ENCODE results near the gene NQO1. TPM values are rescaled to one million over a fixed set of nuclear protein-coding genes. Genes with fewer than 3 reads are reported as not detected.

NQO1 gene
- total RNA-seq, 2 donors from 2014 or later, result 26.5 to 36.6 TPM

DNA sequence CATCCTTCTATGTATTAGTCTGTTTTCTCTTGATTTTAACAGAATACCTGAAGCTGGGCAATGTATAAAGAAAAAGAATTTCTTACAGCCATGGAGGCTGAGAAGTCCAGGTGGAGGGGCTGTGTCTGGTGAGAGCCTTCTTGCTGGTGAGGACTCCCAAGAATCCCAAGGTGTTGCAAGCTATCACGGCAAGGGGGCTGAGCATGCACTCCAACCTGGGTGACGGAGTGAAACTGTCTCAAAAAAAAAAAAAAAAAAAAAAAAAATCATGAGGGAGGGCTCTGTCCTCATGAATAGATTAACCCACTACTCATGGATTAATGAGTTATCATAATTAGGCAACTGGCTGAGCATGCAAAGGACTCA lies 19.4 kb downstream of the NQO1 start:
- ATAC-seq, result no peak
- WGBS, 2 donors, result 81 to 86% methylated on average over 2 of the region's 2 CpGs
- Histone ChIP-seq H3K27me3 (no peaks in the 10 kb centered on the region), H3K4me1 (peaks cover 41% of the 10 kb centered on the region), H3K27ac (no peak overlapping the region), H3K9me3 (no peaks in the 10 kb centered on the region), H3K4me3 (no peak overlapping the region), H3K36me3 (replicated peaks in 1 of 2; ENCODE audit: insufficient read depth in 1 of 2, low read depth in 2 of 2) (no peaks in the 10 kb centered on the region)
- TF ChIP-seq, protein P1, sequence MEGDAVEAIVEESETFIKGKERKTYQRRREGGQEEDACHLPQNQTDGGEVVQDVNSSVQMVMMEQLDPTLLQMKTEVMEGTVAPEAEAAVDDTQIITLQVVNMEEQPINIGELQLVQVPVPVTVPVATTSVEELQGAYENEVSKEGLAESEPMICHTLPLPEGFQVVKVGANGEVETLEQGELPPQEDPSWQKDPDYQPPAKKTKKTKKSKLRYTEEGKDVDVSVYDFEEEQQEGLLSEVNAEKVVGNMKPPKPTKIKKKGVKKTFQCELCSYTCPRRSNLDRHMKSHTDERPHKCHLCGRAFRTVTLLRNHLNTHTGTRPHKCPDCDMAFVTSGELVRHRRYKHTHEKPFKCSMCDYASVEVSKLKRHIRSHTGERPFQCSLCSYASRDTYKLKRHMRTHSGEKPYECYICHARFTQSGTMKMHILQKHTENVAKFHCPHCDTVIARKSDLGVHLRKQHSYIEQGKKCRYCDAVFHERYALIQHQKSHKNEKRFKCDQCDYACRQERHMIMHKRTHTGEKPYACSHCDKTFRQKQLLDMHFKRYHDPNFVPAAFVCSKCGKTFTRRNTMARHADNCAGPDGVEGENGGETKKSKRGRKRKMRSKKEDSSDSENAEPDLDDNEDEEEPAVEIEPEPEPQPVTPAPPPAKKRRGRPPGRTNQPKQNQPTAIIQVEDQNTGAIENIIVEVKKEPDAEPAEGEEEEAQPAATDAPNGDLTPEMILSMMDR (IDR thresholded peaks at IDR 0.05), result no peak
- no peak for TF ChIP-seq POLR2A (IDR thresholded peaks at IDR 0.05)
- DNase-seq, result no peak
- intact Hi-C loops (cut with DNase I), result loop anchor here (5.0 kb wide), 1 partner anchor 45 kb away; the partner anchor contains the start of gene NOB1

DNA sequence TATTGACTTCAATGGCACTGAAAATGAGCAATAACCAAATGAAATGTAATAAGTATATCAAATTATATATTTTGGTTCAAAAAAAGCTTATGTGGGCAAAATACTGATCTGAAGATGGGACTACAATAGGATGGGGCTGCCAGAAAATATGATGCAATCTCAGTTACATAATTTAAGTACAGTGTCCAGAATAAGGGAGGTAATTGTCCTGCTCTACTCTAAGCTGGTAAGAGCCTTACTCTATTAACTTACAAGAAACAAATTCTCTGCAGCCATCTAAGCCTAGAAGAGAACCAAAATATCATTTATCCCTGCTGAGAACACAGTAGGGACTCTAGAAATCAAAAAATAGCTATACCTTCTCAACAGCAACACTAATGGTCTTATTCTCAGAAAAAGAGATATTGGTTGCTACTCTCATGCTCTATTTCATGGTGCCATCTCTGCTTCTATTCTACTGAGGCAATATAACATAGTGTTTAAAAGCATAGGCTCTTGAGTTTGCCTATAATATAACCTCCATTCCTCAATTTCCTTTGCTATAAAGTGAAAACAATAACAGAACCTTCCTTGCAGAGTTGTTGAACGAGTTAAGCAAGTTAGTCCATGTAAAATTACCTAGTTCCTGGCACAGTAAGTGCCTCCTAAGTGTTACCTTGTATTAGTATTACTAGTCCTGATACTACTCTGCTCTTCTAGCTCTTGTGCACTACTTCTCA lies 19.9 kb downstream of the NQO1 start:
- no peak overlapping the region for H3K27ac ChIP-seq
- ATAC-seq (no peak), DNase-seq (no peak)
- H3K27me3 ChIP-seq, result no peaks in the 10 kb centered on the region
- H3K4me3 ChIP-seq, result no peak overlapping the region
- TF ChIP-seq, protein P1 (IDR thresholded peaks at IDR 0.05), result no peak
- no peak for TF ChIP-seq POLR2A (IDR thresholded peaks at IDR 0.05)
- no peaks in the 10 kb centered on the region for H3K36me3 ChIP-seq (replicated peaks in 1 of 2; ENCODE audit: insufficient read depth in 1 of 2, low read depth in 2 of 2)
- peaks cover 41% of the 10 kb centered on the region for H3K4me1 ChIP-seq
- WGBS, 2 donors, result 29 to 35% methylated on average over 1 of the region's 1 CpG
- intact Hi-C loops (cut with DNase I), result loop anchor here (5.0 kb wide), 1 partner anchor 46 kb away; the partner anchor contains the start of gene NOB1
- H3K9me3 ChIP-seq, result no peaks in the 10 kb centered on the region

DNA sequence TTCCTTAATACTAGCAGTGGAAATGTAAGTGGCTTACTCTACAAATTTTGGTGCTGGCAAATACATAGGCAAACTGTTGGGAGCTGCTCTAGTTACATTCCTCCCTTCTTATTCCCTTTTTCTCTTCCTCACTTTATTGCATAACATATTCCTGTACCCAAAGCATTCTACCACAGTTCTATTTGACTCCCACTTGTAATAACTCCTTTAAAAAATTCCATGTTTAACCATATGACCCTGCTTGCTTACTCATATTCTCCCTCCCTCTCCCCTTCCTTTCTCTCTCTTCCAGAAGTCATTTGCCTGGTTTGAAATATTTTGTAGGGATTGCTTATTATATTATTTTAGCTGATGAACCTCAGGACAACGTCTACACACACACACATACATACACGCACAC lies 22.7 kb downstream of the NQO1 start:
- Histone ChIP-seq H3K27me3 (no peaks in the 10 kb centered on the region), H3K4me1 (peaks cover 29% of the 10 kb centered on the region), H3K36me3 (replicated peaks in 1 of 2; ENCODE audit: insufficient read depth in 1 of 2, low read depth in 2 of 2) (no peaks in the 10 kb centered on the region), H3K9me3 (no peaks in the 10 kb centered on the region), H3K27ac (no peak overlapping the region), H3K4me3 (no peak overlapping the region)
- intact Hi-C loops (cut with DNase I), result no loop called here
- TF ChIP-seq POLR2A (IDR thresholded peaks at IDR 0.05), result no peak
- TF ChIP-seq, protein P1 (IDR thresholded peaks at IDR 0.05), result no peak
- WGBS, 2 donors, result 83 to 89% methylated on average over 2 of the region's 2 CpGs
- DNase-seq (no peak), ATAC-seq (no peak)

DNA sequence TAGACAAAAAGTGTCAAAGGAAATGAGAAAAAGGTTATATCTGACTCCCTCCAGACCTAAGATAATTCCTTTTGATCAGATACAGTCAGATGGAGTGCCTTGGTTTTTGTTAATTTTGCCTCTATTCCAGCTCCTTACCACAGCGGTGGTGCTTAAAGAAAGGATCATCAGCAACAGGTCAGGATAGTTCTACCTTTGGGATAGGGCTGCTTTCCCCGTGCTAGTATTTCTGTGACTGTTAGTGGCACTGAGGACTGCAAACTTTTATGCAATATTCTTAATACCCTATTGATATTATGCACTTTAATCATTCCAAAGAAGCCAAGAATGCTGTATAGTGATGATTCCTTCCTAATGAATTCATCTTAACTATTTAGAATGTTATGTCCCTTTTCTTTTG lies 24.5 kb downstream of the NQO1 start:
- no peaks in the 10 kb centered on the region for H3K36me3 ChIP-seq (replicated peaks in 1 of 2; ENCODE audit: insufficient read depth in 1 of 2, low read depth in 2 of 2)
- no peaks in the 10 kb centered on the region for H3K9me3 ChIP-seq
- H3K4me3 ChIP-seq, result no peak overlapping the region
- H3K27ac ChIP-seq, result peak overlapping the region; percentile 13 to 75 (median 42)
- peaks cover 28% of the 10 kb centered on the region for H3K4me1 ChIP-seq
- DNase-seq (no peak), ATAC-seq (peak; percentile 33)
- TF ChIP-seq, protein P1 (IDR thresholded peaks at IDR 0.05), result no peak
- TF ChIP-seq POLR2A (IDR thresholded peaks at IDR 0.05), result no peak
- intact Hi-C loops (cut with DNase I), result no loop called here
- H3K27me3 ChIP-seq, result no peaks in the 10 kb centered on the region
- 38 to 44% methylated on average over 2 of the region's 2 CpGs for WGBS, 2 donors

DNA sequence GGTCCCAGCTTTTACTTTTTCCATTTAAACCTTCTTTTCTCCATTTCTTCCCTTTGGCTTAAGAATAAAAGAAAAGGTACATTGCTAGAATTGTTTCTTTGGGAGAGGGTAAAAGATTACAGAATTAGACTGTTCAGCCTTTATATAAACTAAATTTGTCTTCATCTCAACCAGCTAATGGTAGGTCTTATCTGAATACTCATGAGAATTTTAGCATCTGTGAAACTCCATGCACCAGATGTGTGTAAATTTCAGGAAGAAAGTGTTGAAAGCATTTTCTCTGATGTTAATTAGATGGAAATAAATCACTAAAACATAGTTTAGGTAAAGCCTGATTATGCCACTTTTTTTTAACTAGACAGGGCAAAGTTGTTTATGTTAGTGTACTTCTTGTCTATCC lies 24.9 kb downstream of the NQO1 start:
- Histone ChIP-seq H3K36me3 (replicated peaks in 1 of 2; ENCODE audit: insufficient read depth in 1 of 2, low read depth in 2 of 2) (no peaks in the 10 kb centered on the region), H3K27me3 (no peaks in the 10 kb centered on the region), H3K9me3 (no peaks in the 10 kb centered on the region), H3K4me1 (peaks cover 24% of the 10 kb centered on the region), H3K27ac (peak overlapping the region; percentile 13 to 75 (median 42)), H3K4me3 (no peak overlapping the region)
- TF ChIP-seq, protein P1 (IDR thresholded peaks at IDR 0.05), result no peak
- no peak for TF ChIP-seq POLR2A (IDR thresholded peaks at IDR 0.05)
- DNase-seq (no peak), ATAC-seq (peak; percentile 79)
- intact Hi-C loops (cut with DNase I), result no loop called here

Measured in body of pancreas (tissue), 4 donors.